HG02571 (cell line): ENCODE measurements around the gene MAGI1.

Experiments
- ATAC-seq: cut with Tn5 transposase; IDR thresholded peaks from one replicate; pipeline ENCODE4 v1.9.1; 2021; ENCODE audit warnings: mild to moderate bottlenecking, moderate library complexity; ENCODE audit not compliant: unreplicated experiment

Gene MAGI1

DNA sequence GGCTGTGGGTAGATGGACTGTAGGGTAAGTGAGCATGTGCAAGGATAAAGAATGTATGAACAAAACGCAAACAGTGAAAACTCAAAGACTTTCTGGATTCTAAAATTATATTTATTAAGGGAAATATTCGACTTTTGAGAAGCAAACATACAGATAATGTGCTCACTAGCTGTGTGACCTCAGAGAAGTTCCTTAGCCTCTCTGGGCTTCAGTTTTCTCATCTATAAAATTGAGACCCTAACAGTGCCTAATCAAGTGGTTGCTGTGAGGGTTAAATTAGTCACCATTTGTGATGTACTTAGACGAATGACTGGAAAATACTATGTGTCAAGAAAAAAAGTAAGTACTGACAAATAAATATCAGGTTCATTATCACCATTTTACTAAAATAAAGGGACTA lies 261.7 kb downstream of the MAGI1 start:
- no peak for ATAC-seq

DNA sequence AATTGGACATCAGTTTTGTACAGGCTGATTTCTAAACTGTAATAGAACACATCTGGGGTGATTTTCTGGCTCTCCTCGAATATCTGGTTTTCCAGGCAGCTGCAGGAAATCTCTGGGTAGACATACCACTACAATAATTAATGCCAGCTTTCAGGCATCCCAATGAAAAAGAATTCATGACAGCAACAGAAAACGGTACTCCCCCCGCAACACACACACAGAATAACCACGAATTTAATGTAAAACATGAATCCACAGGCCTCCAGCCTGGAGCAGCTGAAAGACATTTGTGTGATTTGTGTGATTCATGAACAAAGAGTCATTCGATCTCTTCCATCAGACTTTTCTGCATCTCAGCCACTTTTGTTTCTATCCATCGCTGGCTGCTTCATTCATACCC lies 262.2 kb downstream of the MAGI1 start:
- ATAC-seq: no peak

DNA sequence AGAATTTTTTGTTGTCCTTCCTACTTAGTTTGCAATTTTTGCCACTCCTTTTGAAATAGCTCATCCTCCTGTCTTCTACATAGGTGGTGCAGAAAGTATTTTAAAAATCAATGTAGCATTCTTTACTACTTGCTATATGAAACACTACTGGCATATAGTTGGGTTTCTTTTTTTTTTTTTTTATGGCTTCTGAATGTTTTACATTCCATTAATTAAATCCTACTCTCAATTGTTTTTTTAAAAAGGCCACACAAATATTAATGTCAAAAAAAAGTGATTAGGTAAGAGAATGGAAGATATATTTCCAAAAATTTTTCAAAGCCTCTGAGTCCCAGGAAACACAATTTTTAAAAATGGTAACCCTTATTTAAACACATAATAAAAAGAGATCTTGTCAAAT lies 262.6 kb downstream of the MAGI1 start:
- no peak for ATAC-seq

DNA sequence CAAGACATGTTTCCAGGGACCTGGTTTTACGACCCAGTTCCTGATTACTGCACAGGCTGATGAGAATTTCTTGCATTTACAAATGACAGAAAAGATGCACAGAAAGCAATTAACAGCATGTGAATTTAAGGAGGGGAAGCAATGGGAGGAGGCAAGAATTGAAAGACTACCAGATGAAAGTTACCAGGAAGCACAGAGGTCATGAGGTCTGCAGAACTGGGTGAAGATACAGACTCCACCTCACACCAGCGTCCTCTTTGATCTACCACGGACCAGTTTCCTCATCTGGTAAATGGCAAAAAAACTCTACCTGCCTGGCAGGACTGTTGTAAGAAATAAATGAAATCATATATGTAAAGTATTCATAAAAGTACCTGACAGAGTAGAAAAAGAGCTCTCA lies 266.0 kb downstream of the MAGI1 start:
- no peak for ATAC-seq

DNA sequence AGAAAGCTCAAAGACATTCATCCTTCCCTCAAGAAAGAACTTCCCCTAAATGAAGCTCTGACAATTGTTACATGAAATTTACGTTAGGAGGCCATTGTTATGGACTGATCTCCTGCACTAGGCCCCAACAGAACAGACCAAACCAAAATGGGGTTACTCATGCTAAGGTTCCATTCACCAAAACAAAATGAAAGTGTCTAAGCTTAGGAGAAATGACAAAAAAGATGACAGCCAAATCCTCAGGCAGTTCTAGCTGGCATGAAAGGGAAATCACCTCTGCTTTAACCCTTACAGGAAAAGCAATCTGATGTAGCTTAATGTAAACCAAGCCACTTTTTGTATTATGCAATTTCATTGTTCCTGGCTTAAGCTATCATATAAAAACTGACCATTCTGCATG lies 271.2 kb downstream of the MAGI1 start:
- no peak for ATAC-seq

DNA sequence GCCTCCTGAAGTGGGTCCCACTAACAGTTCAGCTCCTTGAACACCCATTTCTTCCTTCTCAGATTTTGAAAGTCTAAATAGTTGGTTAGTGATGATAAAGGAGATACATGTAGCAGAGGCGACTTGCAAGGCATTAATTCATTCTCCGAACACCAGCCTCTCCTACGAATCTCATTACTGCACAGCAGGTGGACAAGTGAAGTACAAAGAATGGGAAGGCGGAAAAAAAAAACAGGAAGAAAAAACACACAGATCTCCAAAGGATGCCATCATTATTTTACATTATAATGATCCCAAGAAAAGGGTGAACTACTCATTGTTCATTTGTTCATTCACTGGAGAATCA lies 276.5 kb downstream of the MAGI1 start:
- ATAC-seq: no peak

DNA sequence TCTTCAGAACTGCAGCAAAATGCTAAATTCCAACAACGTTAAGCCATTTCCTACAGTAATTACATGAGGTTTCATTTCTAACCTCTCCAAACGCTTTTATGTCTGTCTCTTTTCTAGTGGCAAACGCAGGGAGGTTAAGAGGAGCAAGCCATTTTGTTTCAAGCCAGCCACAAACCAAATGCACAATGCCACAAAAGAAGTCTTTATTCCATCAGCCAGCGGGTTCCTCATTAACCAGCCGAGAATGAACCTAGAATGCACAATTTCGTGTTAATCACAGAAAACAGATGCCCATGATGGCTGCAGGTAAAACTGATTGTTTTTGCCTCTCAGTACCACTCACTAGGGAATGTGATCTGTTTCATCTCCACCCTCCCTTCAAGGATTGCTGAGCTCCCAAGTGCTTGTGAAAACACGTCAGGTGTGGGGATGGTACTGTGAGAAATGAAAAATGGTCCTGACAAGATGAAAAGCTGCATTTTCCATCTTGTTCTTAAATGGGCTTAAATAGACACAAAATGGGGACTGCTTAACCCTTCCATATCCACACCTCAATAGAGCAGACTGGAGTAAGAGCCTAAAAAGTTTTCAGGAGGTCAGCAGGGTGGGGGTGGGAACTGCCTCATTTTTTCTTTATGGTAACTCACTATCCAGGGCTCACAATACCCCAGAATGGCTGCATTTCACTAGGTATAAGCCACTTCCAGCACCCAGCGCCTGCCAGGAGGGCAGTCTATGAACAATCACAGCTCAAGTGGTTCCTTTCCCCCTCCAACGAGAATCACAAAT lies 277.1 kb downstream of the MAGI1 start:
- ATAC-seq: no peak

DNA sequence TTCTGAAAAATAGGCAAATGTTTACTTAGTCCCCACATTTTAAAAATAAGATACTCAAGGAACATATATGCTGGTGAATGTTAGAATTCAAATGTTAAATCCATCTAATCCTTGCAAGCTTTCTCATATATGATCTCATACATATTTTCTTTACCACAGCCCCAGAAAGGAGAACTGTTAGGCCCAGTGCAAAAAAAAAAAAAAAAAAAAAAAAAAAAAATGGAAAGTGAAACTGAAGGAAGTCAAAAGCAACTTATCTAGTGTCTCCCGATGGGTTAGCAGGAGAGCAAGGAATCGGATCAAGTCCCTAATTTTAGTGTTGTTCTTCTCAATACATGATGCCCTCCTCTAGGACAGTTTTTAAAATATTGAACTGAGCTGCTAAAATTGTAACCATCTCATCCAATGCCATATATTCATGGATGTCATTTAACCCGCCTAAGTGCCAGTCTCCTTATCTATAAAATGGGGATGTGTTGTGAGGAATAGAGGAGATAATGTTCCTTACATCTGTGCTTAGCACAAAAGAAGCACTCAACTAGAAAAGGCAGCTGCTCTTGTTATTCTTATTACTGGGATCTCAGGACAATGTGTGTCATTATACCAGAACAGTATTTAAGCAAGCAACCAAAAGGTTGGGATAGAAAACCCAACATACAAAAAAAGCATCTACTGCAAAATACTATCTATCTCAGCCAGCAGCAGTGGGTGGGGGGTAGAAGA lies 279.7 kb downstream of the MAGI1 start:
- no peak for ATAC-seq

DNA sequence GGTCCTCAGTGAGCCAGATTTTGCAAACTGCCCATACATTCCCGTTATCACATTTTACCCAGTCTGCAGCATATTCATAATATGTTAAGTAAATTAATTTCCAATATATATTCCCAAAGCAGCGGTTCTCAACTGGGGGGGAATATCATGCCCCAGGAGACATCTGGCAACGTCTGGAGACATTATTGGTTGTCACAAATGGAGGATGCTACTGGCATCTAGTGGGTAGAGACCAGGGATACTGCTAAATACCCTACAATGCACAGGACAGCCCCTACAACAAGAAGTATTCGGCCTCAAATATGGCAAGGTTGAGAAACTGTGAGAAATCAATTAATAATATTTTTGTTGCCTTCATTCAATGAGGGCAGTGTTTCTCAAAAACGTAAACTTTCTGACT lies 280.3 kb downstream of the MAGI1 start:
- ATAC-seq: no peak

DNA sequence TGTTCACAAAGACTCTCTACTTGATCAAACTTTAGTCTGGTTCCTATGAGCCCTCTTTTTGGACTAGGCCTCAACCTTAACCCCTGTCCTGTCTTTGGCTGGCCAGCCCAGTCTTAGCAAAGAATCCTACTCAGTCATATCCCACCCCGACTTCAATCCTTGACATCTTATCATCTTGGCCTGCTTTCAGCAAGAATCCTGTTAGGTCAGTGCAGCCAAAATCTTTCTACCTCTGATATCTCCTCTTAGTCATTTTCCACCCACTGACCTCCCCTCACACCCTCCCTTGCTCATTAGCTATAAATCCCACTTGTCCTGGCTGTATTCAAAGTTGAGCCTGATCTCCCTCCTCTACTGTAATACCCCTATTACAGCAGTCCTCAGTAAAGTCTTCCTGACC lies 286.1 kb downstream of the MAGI1 start:
- ATAC-seq: no peak

DNA sequence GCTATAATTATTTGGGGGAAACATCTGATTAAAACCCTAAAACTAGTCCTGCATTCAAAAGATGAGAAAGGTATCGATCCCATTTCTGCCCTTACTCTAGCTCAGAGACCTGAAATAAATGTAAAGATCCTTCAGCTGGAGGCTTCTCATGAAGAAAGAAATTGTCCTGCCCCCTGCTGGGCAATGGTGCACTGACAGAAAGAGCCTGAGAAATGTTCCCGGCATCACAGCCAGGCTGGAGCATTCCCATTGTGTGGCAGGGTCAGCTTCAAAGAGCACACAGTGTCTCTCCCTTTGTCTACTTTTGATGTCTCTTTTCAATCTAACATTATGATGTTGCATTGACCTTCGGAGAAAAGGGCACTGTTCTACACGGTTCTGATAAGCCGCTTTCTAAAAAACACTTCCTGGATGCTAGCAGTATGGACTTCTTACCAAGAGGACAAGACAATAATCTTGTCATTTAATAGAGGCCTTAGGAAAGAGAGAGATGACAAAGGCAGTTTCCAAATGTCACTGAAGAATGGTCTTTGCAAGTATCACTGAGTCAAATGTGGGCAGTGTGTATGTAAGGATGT lies 287.5 kb downstream of the MAGI1 start:
- ATAC-seq: no peak

DNA sequence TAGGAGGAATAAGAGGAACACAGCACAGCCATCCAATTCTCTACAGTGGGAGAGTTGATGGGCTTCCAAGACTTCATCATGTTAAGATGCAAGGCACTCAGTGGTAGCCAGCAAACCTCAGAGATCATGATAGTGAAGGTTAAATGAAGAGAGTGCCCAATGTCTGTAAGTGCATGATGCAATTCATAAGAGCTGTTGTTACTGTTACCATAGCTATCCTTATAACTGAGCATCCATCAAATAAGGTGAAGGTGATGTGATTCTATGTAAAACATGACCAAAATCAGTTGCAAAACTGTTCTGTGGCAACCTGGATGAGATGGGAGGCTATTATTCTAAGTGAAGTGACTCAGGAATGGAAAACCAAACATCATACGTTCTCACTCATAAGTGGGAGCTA lies 289.7 kb downstream of the MAGI1 start:
- no peak for ATAC-seq

DNA sequence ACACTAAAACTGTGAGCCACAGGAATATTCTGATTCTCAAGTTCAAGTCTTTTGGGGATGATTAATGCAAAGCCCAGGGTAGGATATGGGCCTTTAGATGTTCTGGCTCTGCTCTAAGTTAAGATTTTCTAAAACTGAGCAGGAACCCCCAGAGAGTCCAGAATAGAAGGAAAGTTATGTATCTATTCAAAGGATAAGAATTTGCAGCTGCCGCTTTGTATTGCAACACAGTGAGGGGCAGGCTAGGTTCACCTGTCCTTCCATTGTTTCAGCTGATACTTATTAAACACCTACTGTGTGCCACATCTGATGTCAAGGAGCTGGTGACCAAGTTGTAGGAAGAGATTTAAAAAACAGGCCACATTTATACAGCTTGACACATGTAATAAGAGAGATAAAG lies 290.4 kb downstream of the MAGI1 start:
- ATAC-seq: no peak

DNA sequence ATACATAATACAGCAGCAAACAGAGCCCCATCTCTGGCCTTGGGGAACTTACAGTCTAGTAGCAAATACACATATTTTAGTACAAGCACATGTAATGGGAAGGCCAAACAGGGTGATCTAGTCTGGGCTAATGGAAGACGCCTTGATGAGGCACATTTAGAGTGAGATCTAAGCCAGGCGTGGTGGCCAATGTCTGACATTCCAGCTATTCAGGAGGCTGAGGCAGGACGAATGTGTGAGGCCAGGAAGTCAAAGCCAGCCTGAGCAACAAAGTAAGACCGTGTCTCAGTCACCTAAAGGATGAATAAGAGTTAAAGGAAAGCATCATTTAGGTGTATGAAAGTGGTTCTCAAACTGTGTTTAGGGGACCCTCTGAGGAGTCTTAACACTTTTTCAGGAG lies 291.9 kb downstream of the MAGI1 start:
- ATAC-seq: no peak

DNA sequence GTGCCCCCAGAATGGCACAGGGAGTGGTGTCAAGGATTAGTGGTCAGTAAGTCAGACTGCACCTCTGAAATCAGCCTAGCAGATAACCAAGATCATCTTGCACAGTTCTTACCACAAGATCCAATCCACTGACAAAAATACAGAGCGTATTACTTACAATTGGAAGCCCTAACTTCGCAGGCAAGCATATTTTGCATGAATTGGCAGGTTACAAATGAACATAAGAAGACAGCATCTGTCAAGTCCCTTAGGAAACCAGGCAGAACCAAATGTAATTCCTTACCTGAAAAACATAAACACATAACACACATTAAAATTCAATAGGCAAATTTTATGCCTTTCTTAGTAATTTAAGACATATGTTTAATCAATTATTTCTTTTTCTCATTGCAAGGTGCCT lies 293.4 kb downstream of the MAGI1 start:
- ATAC-seq: no peak

DNA sequence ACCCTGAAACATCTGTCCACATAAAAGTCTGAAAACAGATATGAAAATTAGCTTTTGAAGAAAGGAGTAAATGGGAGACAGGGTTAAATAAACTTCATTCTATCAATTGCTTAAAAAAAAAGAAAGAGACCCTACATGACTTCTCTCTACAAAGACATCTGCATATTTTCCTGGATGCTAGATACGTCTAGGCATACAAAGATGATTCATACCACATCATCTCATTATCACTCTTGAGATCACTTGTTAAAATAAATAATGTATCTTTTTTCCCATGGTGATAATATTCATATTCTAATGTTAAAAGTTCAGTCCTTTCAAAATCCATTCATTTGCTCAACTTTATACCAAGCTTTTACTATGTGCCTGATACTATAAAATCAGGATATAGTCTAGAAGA lies 295.8 kb downstream of the MAGI1 start:
- ATAC-seq: no peak

DNA sequence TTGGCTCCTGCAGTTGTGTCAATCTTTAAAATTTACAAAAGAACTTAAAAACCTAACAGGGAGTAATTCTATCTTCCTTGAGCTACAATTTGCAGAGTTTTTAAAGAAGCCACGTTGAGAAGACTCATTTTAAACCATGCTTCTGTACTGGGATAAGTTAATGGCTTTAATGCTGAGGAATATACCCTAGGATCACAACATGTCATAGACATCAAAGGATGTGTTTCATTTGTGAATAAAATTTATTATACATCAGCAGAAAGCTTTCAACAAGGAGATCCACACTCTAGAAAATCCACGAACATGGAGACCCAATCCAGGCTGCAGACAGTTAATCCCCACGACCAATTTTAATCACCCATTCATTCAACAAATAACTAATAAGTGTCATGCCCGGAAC lies 297.2 kb downstream of the MAGI1 start:
- no peak for ATAC-seq

DNA sequence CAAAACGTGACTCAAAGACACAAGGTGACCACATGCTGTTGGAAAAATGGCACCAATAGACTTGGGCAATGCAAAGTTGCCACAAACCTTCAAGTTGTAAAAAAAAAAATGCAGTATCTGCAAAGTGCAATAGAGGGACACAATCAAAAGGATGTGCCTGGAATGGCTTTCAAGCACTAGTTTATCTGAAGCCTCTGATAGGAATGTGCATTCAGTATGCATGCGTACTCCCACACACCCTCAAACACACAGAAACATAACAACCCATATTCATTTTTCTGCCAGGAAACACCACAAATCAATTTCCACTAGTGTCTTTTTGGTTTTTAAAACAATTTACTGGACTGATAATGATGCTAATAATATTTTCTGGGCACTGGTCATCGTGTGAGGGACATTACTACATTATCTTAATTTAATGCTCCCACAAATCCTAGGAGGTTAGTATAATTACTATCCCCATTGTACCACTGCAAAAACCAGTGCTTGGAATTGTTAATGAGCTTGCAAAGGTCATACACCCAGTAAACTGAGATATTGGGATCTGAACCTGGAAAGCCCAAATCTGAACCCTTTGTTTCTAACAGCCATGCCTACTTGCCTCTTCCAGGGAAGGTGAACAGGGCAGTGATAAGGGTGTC lies 298.7 kb downstream of the MAGI1 start:
- ATAC-seq: no peak

DNA sequence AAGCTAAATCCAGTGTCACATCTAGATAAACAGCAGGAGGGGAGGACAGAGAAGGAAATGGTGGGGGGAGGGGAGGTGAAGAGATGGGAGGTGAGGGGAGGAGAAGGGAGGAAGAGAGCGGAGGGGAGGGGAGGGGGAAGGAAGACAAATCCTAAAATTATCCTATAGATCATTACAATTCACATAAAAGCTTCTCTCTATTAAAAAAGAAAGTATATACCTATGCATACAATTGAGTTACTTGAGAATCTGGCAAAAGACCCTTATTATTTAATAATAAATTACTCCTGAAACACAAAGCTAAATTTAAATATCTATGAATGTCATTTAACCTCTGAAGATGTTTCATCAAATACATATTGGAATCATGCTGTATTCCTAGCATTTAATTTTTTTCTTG lies 303.9 kb downstream of the MAGI1 start:
- ATAC-seq: no peak

DNA sequence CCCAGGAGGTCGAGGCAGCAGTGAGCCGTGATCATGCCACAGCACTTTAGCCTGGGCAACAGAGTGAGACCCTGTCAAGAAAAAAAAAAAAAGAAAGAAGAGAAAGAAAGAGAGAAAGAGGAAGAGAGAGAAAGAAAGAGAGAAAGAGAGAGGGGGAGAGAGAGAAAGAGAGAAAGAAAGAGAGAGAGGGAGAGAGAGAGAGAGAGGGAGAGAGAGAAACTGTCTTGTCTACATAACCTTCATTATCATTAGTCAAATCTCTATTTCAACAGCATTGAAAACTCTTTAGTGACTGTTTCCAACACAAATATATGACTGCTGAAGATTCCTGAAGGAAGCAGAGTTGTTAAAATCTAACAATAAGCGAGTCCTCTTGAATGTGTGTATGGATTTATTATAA lies 304.3 kb downstream of the MAGI1 start:
- no peak for ATAC-seq

DNA sequence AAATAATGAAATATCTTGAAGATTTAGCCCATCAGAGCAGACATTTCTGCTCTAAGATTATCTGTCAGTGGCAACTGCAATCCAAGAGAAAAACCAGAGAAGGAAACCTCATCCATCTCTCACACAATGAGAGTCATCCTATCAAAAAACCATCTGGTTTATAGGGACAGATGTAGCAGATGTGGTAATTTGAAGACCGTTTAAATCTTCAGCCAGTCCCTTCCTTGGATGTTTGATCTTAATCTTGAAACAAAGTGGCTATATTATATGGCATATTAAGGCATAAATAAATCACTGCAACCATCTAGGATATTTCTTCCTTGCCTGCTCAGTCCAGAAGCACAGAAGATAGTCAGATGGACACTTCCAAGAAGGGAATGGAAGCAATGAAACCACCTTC lies 305.3 kb downstream of the MAGI1 start:
- ATAC-seq: no peak
